HEK293T (cell line): Measurements from ENCODE around the gene JPT2.

ENCODE experiments used
- ARNT ChIP-seq: fragments of 450-650 bp; IDR thresholded peaks from 2 replicates; pipeline ENCODE4 v1.6.1; 2017; ENCODE audit warnings: mild to moderate bottlenecking
- ELF4 ChIP-seq: fragments of 450-650 bp; IDR thresholded peaks from 2 replicates; pipeline ENCODE4 v1.6.1; 2017; ENCODE audit warnings: antibody characterized with exemption
- FOXK2 ChIP-seq: fragments of 450-650 bp; IDR thresholded peaks from 2 replicates; pipeline ENCODE4 v1.6.1; 2016; ENCODE audit warnings: mild to moderate bottlenecking
- FOXM1 ChIP-seq: fragments of 450-650 bp; IDR thresholded peaks from 2 replicates; pipeline ENCODE4 v1.6.1; 2017; ENCODE audit warnings: mild to moderate bottlenecking, borderline replicate concordance
- NFRKB ChIP-seq: fragments of 450-650 bp; IDR thresholded peaks from 2 replicates; pipeline ENCODE4 v1.6.1; 2016; ENCODE audit warnings: mild to moderate bottlenecking, moderate library complexity
- TF ChIP-seq, protein P1 (sequence below): fragments of 450-650 bp; IDR thresholded peaks from 2 replicates; pipeline ENCODE4 v1.6.1; 2016

DNA sequence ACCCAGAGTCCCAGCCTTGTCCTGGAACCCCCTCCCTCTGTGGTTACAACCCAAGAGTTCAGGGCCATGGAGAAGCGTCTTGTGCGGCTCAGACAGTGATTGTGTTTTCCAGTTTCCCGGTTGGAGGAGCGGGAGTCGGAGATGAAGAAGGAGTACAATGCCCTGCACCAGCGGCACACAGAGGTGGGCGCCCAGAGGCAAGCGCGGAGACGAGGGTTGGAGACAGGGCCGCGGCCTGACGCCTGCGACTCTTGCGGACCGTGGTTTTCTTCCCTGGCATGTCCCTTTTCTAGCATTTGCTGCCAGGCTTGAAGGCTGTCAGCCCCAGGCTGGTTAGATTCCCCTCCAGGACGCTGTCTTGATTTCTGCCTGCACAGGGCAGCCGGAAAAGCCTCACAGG, 50.9 kb downstream of the JPT2 start:
- TF ChIP-seq ARNT (no peak), FOXM1 (no peak), NFRKB (no peak), FOXK2 (no peak), ELF4 (no peak)
- TF ChIP-seq, protein P1, sequence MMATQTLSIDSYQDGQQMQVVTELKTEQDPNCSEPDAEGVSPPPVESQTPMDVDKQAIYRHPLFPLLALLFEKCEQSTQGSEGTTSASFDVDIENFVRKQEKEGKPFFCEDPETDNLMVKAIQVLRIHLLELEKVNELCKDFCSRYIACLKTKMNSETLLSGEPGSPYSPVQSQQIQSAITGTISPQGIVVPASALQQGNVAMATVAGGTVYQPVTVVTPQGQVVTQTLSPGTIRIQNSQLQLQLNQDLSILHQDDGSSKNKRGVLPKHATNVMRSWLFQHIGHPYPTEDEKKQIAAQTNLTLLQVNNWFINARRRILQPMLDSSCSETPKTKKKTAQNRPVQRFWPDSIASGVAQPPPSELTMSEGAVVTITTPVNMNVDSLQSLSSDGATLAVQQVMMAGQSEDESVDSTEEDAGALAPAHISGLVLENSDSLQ, result no peak
